Ovary (tissue), 3 donors: ENCODE results near the gene HOXB3.

Source experiments
- CTCF ChIP-seq, 3 donors: fragments of 450-650 bp in 2 of 3; fragments of 200-600 bp in 1 of 3; IDR thresholded peaks; one replicate each; pipeline versions ENCODE4 v1.5.1 to v1.8.0; 2016 to 2022; ENCODE audit warnings: antibody characterized with exemption in 3 of 3, mild to moderate bottlenecking in 1 of 3
- EP300 ChIP-seq: sonication (generic); formaldehyde crosslinking; IDR thresholded peaks from one replicate; pipeline ENCODE4 v1.6.1; 2017; ENCODE audit warnings: antibody characterized with exemption
- POLR2A ChIP-seq: fragments of 450-650 bp; IDR thresholded peaks from one replicate; pipeline ENCODE4 v1.6.1; 2017; ENCODE audit warnings: antibody characterized with exemption, mild to moderate bottlenecking, moderate library complexity
- donor health status: DM: no; HTN: no; CAD: no.

GRCh38 chr17:48513097-48513496 is 76.9 kb downstream of the HOXB3 start:
- TF ChIP-seq CTCF (IDR thresholded peaks at IDR 0.05) (no peak), EP300 (no peak), POLR2A (no peak)
